HUES48 (cell line): ENCODE results near the gene PARVB.
"Not testable (repeated sequence)": the region's sequence is repeated elsewhere in the genome, so short reads cannot be mapped to it uniquely, and the experiment has no call there.

Experiments
- H3K27ac ChIP-seq: one replicate; pipeline ENCODE4 v1.7.0; 2013; ENCODE audit warnings: low read depth, low read length, inconsistent platforms
- H3K27me3 ChIP-seq: 2 replicates; pipeline ENCODE4 v1.6.1; 2013; ENCODE audit warnings: mild to moderate bottlenecking, low read length; ENCODE audit not compliant: control insufficient read depth, insufficient read depth
- H3K36me3 ChIP-seq: 2 replicates; pipeline ENCODE4 v1.6.1; 2013; ENCODE audit warnings: low read length; ENCODE audit not compliant: control insufficient read depth, insufficient read depth
- H3K4me1 ChIP-seq: 2 replicates; pipeline ENCODE4 v1.6.1; 2013; ENCODE audit warnings: mild to moderate bottlenecking, low read length; ENCODE audit not compliant: control insufficient read depth, insufficient read depth
- H3K4me3 ChIP-seq: 2 replicates; pipeline ENCODE4 v1.5.1; 2013; ENCODE audit warnings: mild to moderate bottlenecking, low read depth, low read length
- H3K9ac ChIP-seq: 2 replicates; pipeline ENCODE4 v1.6.1; 2013; ENCODE audit warnings: mild to moderate bottlenecking, low read depth, low read length, moderate library complexity
- H3K9me3 ChIP-seq: 2 replicates; pipeline ENCODE4 v1.6.1; 2013; ENCODE audit warnings: low read length; ENCODE audit not compliant: control insufficient read depth, insufficient read depth

PARVB gene

DNA sequence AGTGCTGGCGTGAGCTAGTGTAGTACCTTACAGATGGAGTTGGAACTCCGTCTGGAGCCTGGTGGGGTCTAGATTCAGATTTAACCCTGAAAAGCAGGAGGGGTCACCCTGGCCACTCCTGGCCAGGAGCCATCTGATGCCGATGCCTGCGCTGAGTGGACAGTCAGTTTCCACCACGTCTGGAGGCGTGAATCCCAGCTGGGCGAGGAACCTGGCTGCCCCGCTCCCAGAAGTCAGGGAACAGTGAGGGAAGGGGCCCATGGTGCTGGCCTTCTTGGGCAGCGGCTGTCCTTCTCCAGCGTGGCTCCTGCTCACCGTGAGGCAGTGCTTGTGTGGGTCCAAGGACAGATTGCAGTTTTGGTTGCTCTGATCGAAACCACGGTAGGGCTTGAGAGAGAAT lies 76.3 kb downstream of the PARVB start:
- H3K27me3 ChIP-seq = no peaks in the 10 kb centered on the region
- H3K9ac ChIP-seq = no peak overlapping the region
- no peak overlapping the region for H3K27ac ChIP-seq
- no peaks in the 10 kb centered on the region for H3K36me3 ChIP-seq
- no peaks in the 10 kb centered on the region for H3K4me1 ChIP-seq
- no peaks in the 10 kb centered on the region for H3K9me3 ChIP-seq
- H3K4me3 ChIP-seq = no peak overlapping the region

- Histone ChIP-seq H3K27ac (no peak overlapping the region), H3K4me3 (no peak overlapping the region), H3K4me1 (peaks cover 8% of the 10 kb centered on the region), H3K27me3 (no peaks in the 10 kb centered on the region), H3K36me3 (no peaks in the 10 kb centered on the region), H3K9me3 (no peaks in the 10 kb centered on the region), H3K9ac (no peak overlapping the region)
Observed at GRCh38 chr22:44102121-44102520, 78.0 kb downstream of the PARVB start.

DNA sequence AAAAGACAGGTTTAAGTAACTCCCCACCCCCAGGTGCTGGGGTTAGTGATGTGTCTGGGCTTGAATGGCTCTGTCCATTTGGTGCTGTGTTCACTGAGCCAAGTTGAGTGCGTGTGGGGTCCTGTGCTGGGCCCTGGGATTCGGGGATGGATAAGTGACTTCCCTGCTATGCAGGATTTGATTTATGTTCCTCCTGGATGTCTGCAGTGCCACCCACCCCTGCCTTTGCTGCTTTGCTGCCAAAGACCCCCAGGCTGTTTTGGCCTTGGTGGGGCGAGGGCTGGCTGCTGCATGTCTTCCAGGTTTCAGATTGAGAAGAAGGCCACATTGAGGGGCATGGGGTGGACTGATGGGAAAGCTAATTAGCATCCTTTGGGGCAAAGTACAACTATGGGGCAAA lies 78.8 kb downstream of the PARVB start:
- H3K4me3 ChIP-seq = no peak overlapping the region
- H3K27ac ChIP-seq = no peak overlapping the region
- peaks cover 15% of the 10 kb centered on the region for H3K4me1 ChIP-seq
- no peak overlapping the region for H3K9ac ChIP-seq
- no peaks in the 10 kb centered on the region for H3K9me3 ChIP-seq
- no peaks in the 10 kb centered on the region for H3K36me3 ChIP-seq
- H3K27me3 ChIP-seq = no peaks in the 10 kb centered on the region

DNA sequence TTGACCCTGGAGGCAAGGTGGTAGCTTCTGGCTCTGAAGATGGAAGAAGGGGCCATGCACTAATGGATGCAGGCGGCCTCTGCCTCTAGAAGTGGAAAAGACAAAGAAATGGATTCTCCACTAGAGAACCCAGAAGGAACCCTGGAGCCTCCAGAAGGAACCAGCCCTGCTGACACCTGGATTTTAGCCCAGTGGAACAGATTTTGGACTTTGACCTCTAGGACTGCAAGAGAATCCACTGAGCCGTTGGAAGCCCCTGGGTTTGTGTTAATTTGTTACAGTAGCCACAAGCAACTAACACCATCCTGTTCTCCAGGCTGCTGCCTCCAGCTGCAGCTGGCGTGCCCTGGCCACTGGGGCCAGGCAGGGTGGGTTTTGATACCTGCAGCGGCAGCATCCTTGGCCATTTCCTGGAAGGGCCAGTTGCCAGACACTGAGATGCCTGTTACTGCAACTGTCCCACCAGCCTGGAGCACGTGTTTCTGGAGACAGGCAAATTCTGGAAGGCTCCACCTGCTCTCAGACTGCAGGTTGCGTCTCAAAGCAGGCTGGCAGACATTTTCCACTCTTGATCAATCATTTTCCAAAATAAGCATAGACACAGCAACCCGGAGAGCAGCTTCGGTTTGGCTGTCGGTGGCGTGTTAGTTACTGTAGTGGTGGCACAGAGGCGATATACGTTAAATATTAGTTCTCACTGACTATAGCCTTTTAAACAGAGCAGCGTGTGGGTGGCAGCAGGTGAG lies 79.8 kb downstream of the PARVB start:
- Histone ChIP-seq H3K9me3 (no peaks in the 10 kb centered on the region), H3K4me1 (peaks cover 20% of the 10 kb centered on the region), H3K4me3 (no peak overlapping the region), H3K27ac (no peak overlapping the region), H3K27me3 (no peaks in the 10 kb centered on the region), H3K36me3 (no peaks in the 10 kb centered on the region), H3K9ac (no peak overlapping the region)

DNA sequence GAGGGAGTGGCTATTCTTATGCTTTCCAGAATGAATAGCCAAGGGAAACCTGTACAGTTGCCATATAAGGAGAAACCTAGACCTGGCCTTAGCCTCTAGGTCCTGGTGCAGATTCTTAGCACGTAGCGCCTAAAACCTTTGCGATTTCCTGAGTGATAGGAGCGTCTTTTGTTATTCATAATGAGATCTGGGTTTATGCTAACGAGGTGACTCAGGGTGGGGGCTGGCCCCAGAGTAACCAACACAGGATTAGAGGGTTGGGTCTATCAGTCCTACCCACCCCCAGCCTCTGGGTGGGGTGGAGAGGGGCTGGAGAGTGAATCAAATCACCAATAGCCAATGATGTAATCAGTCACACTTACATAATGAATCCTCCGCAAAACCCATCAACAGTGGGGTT lies 83.2 kb downstream of the PARVB start:
- H3K9me3 ChIP-seq = no peaks in the 10 kb centered on the region
- peak overlapping the region; percentile 78 for H3K27ac ChIP-seq
- H3K4me3 ChIP-seq = no peak overlapping the region
- H3K27me3 ChIP-seq = no peaks in the 10 kb centered on the region
- 0 out of 2 replicates have a peak overlapping the region, but pooled peaks have one; percentile 1 for H3K9ac ChIP-seq
- H3K36me3 ChIP-seq = no peaks in the 10 kb centered on the region
- peaks cover 25% of the 10 kb centered on the region for H3K4me1 ChIP-seq

DNA sequence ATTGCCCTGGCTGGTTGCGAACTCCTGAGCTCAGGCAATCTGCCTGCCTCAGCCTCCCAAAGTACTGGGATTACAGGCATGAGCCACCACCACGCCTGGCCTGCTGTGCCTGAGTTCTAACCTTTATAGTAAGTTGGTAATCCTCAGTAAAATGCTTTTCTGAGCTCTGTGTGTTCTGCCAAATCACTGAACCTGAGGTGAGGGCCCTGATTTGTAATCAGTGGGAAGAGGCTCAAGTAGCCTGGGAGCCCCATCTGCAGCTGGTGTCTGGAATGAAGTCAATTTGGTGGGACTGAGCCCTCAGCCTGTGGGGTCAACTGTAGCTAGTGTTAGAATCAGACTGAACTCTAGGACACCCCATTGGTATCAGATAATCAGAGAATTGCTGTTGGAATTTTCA lies 84.0 kb downstream of the PARVB start:
- Histone ChIP-seq H3K27ac (peak overlapping the region; percentile 38), H3K36me3 (no peaks in the 10 kb centered on the region), H3K9ac (no peak overlapping the region; the same call in 1 of the 2 replicates), H3K4me3 (no peak overlapping the region), H3K9me3 (no peaks in the 10 kb centered on the region), H3K27me3 (no peaks in the 10 kb centered on the region), H3K4me1 (peaks cover 25% of the 10 kb centered on the region)

DNA sequence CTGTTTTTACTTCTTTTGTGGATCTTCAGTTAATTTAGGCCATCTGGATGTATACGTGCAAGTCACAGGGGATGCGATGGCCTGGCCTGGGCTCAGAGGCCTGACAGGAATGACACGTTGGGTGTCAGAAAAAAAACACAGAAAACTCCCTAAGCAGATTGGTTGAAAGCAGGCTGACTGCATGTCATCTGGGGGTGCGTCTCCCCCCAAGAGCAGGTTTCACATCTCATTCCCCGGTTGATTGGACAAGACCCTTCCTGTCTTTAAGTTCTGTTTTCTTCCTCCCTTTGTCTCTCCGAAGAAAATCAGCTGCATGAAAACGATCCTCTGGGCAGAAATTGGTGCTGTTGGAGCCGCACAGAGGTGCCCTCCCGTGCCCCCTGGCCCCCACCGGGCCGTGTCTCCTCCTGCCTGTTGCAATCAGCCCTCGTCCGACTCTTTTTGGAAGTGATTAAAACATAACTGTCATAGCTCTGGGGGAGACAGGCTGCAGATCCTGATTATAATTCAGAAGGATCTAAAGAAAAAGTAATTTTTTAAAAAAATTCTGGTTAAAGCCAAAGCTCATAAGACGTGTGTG lies 84.8 kb downstream of the PARVB start:
- Histone ChIP-seq H3K9me3 (no peaks in the 10 kb centered on the region), H3K27me3 (no peaks in the 10 kb centered on the region), H3K9ac (no peak overlapping the region), H3K27ac (no peak overlapping the region), H3K36me3 (no peaks in the 10 kb centered on the region), H3K4me3 (no peak overlapping the region), H3K4me1 (peaks cover 25% of the 10 kb centered on the region)

DNA sequence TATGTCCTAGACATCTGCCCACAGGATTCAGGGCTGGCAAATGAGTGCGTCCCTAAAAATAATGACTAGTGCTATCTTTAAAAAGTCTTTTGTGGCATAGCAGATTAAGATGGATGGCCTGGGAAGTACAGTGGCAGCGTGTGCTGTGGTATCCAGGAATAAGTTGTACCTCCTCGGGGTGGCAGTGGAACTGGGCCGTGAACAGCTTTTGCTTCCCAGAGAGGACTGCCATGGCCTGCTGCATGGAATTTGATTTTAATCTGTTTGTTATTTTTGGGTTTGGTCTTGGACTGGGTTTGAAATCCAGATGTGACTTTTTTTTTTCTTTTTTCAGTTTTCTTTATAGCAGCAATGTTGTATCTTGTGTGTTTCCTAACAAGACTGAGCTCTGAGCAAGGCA lies 85.3 kb downstream of the PARVB start:
- Histone ChIP-seq H3K4me1 (peaks cover 25% of the 10 kb centered on the region), H3K4me3 (no peak overlapping the region), H3K9ac (no peak overlapping the region), H3K27me3 (no peaks in the 10 kb centered on the region), H3K27ac (no peak overlapping the region), H3K36me3 (no peaks in the 10 kb centered on the region), H3K9me3 (no peaks in the 10 kb centered on the region)

- H3K36me3 ChIP-seq, H3K9me3 ChIP-seq, H3K4me3 ChIP-seq, H3K27ac ChIP-seq, H3K9ac ChIP-seq, H3K27me3 ChIP-seq: not testable (repeated sequence)
- peaks cover 25% of the 10 kb centered on the region for H3K4me1 ChIP-seq
Observed at GRCh38 chr22:44110656-44111055, 86.6 kb downstream of the PARVB start.

DNA sequence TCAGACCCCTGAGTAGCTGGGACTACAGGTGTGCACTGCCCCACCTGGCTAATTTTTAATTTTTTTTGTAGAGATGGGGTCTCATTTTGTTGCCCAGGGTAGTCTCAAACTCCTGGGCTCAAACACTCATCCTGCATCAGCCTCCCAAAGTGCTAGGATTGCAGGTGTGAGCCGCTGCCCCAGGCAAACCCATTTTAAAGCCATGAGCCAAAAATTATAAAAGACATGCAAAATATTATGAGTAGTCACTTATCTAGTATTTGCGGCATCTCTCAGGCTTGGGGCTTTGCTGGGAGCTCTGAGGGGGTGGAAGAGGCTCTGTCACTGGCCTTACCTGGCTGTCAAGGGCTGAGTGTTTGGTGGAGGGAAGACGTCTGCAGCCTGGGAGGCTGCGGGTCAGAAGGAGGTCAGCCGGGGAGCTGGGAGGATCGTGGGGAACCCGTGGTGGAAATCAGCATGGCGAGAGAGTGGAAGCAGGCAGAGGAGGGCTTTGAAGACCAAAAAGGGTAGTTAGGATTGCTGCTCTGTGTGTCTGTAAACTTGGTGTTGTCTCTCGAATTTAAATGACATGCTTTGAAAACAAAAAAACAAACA lies 87.6 kb downstream of the PARVB start:
- no peaks in the 10 kb centered on the region for H3K9me3 ChIP-seq
- H3K4me3 ChIP-seq = no peak overlapping the region
- no peaks in the 10 kb centered on the region for H3K27me3 ChIP-seq
- no peak overlapping the region for H3K27ac ChIP-seq
- H3K36me3 ChIP-seq = no peaks in the 10 kb centered on the region
- peaks cover 22% of the 10 kb centered on the region for H3K4me1 ChIP-seq
- no peak overlapping the region for H3K9ac ChIP-seq

DNA sequence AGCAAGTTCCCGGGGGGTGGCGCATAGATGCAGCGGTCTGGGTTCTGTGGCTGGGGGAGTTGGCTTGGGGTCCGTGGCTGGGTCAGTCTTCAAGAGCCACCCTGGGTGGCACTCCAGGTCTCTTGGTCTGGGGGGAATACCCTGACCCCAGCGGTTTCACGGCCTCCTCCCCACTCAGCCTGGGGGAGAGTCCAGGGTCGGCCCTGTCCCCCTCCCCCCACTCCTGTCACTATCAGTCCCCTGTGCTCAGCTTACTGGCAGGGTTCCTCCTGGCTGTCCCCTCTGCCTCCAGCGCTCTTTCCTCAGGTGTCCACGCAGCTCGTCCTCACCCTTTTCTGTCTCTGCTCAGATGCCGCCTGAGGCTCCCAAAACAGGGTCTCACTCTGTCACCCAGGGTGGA lies 88.1 kb downstream of the PARVB start:
- no peaks in the 10 kb centered on the region for H3K9me3 ChIP-seq
- peaks cover 17% of the 10 kb centered on the region for H3K4me1 ChIP-seq
- H3K27me3 ChIP-seq = no peaks in the 10 kb centered on the region
- no peak overlapping the region for H3K4me3 ChIP-seq
- H3K36me3 ChIP-seq = no peaks in the 10 kb centered on the region
- H3K9ac ChIP-seq = no peak overlapping the region
- no peak overlapping the region for H3K27ac ChIP-seq
